ENCODE results near the gene ASB10. TPM values are rescaled to one million over a fixed set of nuclear protein-coding genes. Genes with fewer than 3 reads are reported as not detected.

Gene ASB10
- total RNA-seq, 4 donors from 2014 or later: not detected

DNA sequence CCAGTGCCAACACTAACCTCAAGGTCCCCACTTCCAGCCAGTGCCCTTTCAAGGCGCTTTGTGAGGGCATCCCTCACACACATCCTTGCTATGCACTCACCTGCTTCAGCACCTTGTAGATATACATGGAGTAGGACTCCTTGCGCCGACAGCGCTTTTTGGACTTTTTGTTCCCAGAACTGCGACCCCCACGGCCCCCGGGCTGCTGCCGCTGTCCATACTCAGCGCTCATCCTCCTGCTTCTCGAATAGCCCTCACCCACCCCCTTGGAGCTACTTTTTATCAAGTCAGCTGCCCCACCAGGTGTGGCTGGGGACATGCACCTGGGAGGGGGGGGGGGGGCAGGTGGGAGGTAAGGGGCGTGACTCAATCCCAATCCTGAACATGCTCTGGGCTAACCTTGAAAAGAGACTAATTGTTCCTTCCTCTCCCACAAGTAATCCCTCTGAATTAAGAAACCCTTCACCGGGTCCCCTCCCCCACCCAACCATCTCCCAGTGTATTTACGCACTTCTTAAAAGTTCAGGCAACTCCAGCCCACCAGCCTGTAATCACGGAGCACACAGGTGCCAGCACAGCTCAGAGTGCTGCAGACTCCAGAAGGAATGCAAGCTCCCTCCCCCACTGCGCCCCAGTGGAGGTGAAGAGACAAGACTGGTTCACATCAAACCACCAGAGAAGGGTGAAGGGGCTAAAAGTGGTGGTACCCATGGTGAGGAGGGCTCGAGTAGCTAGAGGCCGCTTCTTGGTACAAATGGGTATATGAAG lies 23.2 kb upstream of the ASB10 start, which contains the start of gene H2BK1:
TSS of gene H2BK1 (minus strand) at position 402 of the 768 bp plus-strand sequence. CDS start at position 232, 170 bp downstream.
- Histone ChIP-seq H3K27me3 (peaks cover 0 to 15% (median 0%) of the 10 kb centered on the region in 4 donors), H3K4me1 (no peaks in the 10 kb centered on the region), H3K36me3 (peaks cover 13 to 36% (median 14%) of the 10 kb centered on the region in 3 donors), H3K9me3 (no peaks in the 10 kb centered on the region), H3K4me3 (no peak within 1 kb of the TSS), H3K27ac (no peak within 1 kb of the TSS)
- DNase-seq: no peak
- WGBS, 2 donors: 77 to 84% methylated on average over 13 to 16 of the region's 17 CpGs
- intact Hi-C loops (cut with DNase I): no loop called here
- no peak for TF ChIP-seq POLR2A (IDR thresholded peaks at IDR 0.05)
- TF ChIP-seq, protein P1, sequence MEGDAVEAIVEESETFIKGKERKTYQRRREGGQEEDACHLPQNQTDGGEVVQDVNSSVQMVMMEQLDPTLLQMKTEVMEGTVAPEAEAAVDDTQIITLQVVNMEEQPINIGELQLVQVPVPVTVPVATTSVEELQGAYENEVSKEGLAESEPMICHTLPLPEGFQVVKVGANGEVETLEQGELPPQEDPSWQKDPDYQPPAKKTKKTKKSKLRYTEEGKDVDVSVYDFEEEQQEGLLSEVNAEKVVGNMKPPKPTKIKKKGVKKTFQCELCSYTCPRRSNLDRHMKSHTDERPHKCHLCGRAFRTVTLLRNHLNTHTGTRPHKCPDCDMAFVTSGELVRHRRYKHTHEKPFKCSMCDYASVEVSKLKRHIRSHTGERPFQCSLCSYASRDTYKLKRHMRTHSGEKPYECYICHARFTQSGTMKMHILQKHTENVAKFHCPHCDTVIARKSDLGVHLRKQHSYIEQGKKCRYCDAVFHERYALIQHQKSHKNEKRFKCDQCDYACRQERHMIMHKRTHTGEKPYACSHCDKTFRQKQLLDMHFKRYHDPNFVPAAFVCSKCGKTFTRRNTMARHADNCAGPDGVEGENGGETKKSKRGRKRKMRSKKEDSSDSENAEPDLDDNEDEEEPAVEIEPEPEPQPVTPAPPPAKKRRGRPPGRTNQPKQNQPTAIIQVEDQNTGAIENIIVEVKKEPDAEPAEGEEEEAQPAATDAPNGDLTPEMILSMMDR (IDR thresholded peaks at IDR 0.05): no peak

DNA sequence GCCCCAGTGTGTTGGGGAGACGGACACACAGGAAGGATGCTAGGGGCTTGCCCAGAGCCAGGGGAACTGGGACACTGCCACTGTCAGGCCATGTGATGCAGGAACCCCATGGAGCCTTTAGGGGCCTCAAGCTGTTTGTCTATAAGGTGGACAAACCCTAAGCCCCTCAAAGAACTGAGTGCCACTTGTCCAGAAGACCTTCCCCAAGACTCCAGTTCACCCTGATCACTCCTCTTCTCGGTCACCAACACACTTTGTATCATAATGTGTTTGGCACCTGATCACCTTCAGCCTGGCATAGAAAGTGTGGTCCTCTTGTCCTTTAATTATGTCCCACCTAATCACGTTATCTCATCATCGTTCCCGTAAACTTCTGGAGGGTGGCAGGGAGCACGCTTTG lies 22.5 kb upstream of the ASB10 start:
- no peak for TF ChIP-seq POLR2A (IDR thresholded peaks at IDR 0.05)
- TF ChIP-seq, protein P1 (IDR thresholded peaks at IDR 0.05): no peak
- DNase-seq: no peak
- Histone ChIP-seq H3K4me1 (no peaks in the 10 kb centered on the region), H3K27ac (no peak overlapping the region), H3K9me3 (no peaks in the 10 kb centered on the region), H3K4me3 (no peak overlapping the region), H3K36me3 (peaks cover 6 to 29% (median 7%) of the 10 kb centered on the region in 3 donors), H3K27me3 (peaks cover 0 to 22% (median 0%) of the 10 kb centered on the region in 4 donors)
- intact Hi-C loops (cut with DNase I): no loop called here
- 89 to 97% methylated on average over 5 of the region's 6 CpGs for WGBS, 2 donors

DNA sequence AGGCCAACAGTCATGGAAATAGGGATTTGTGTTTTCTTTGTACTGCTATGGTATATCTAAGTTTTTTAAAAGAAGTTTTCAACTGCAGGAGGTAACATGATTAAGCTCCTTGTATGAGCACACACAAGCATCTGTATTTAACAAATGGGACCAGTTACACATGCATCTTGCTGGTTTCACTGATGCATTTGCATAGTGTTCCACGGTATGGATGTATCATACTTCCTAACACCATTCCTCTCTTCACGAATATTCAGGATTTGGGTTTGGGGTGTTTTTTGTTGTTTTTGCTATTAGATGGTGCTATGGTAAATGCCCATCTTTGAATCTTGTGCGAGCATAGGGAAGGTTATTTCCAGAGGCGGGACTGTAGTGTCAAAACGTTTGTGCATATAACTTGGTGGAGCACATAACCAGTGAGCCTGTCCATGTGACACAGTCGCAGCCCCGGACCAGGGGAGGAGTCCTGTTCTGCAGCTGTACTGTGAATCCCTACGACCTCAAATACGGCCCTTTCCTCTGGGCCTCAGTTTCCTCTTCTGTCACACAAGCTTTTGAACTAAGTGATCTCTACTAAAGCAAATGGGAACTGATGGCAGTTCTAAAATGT lies 21.3 kb upstream of the ASB10 start:
- WGBS, 2 donors: 70 to 79% methylated on average over 9 of the region's 9 CpGs
- no peak for DNase-seq

DNA sequence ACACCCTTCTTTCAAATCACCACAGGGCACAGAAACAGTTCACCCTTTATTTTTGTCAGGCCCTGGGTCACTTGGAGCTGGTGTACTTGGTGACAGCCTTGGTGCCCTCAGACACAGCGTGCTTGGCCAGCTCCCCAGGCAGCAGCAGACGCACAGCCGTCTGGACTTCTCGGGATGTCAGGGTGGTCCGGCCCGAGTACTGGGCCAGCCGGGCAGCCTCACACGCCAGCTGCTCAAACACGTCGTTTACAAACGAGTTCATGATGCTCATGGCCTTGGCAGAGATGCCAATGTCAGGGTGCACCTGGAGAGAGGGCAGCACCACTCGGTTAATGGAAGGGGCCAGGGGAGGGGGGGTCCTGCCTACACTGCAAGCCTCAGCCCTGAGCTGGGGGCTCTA lies 20.8 kb upstream of the ASB10 start:
- intact Hi-C loops (cut with DNase I): no loop called here
- no peaks in the 10 kb centered on the region for H3K4me1 ChIP-seq
- no peak for DNase-seq
- no peak overlapping the region for H3K27ac ChIP-seq
- no CpG with 5 or more reads among the region's 12 CpGs for WGBS, 2 donors
- TF ChIP-seq, protein P1 (IDR thresholded peaks at IDR 0.05): no peak
- TF ChIP-seq POLR2A (IDR thresholded peaks at IDR 0.05): no peak
- H3K36me3 ChIP-seq: peaks cover 0 to 11% (median 0%) of the 10 kb centered on the region in 3 donors
- peaks cover 0 to 37% (median 0%) of the 10 kb centered on the region in 4 donors for H3K27me3 ChIP-seq
- no peaks in the 10 kb centered on the region for H3K9me3 ChIP-seq
- H3K4me3 ChIP-seq: no peak overlapping the region

More for the DNA sequence above, 21.3 kb upstream of the ASB10 start:
- no peak overlapping the region for H3K27ac ChIP-seq
- H3K4me1 ChIP-seq: no peaks in the 10 kb centered on the region
- TF ChIP-seq, protein P1 (IDR thresholded peaks at IDR 0.05): no peak
- TF ChIP-seq POLR2A (IDR thresholded peaks at IDR 0.05): no peak
- peaks cover 0 to 17% (median 0%) of the 10 kb centered on the region in 3 donors for H3K36me3 ChIP-seq
- peaks cover 0 to 34% (median 0%) of the 10 kb centered on the region in 4 donors for H3K27me3 ChIP-seq
- no peaks in the 10 kb centered on the region for H3K9me3 ChIP-seq
- H3K4me3 ChIP-seq: no peak overlapping the region
- intact Hi-C loops (cut with DNase I): no loop called here

DNA sequence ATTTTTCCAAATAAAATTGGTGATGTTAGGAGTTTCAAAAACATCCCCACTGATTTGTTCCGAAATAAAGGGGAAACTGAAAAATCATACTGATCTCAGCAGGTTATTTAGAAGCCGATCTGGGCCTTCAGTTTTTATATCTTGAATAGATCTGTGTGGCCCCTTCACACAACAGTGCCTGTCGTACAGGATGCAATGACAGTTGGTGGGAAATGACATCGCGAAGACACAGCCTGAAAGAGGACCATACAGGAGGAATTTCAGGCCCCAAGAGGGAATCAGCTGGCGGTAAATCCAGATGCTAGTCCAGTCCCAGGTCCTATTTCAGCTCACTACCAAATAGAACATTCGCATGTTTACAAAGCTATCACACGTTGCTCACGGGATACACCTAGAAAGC lies 20.3 kb upstream of the ASB10 start:
- Histone ChIP-seq H3K9me3 (no peaks in the 10 kb centered on the region), H3K27me3 (peaks cover 0 to 37% (median 0%) of the 10 kb centered on the region in 4 donors), H3K4me1 (no peaks in the 10 kb centered on the region), H3K4me3 (no peak overlapping the region), H3K36me3 (peaks cover 0 to 6% (median 0%) of the 10 kb centered on the region in 3 donors), H3K27ac (no peak overlapping the region)
- TF ChIP-seq, protein P1 (IDR thresholded peaks at IDR 0.05): no peak
- TF ChIP-seq POLR2A (IDR thresholded peaks at IDR 0.05): no peak
- 60 to 63% methylated on average over 9 of the region's 9 CpGs for WGBS, 2 donors
- no peak for DNase-seq
- intact Hi-C loops (cut with DNase I): no loop called here

Measured in esophagus squamous epithelium (tissue), 5 donors.